Measurements from ENCODE around the gene EOGT.

GRCh38 chr3:69048990-69049389 is 35.5 kb upstream of the EOGT start:
- TF ChIP-seq CTCF (conservative IDR thresholded peaks at IDR 0.05; ENCODE audit: low read depth, low read length), result no peak
- TF ChIP-seq EZH2 (IDR thresholded peaks at IDR 0.05; ENCODE audit: borderline replicate concordance, low read depth, low read length, poor library complexity, severe bottlenecking), result no peak
